Gastroesophageal sphincter (tissue), 4 donors: Measurements from ENCODE around the gene LRTM1. TPM values are rescaled to one million over a fixed set of nuclear protein-coding genes. Genes with fewer than 3 reads are reported as not detected.

Experiments
- ATAC-seq: fragments of 150-250 bp; one replicate; pipeline ENCODE4 v1.9.1; 2016; ENCODE audit warnings: mild to moderate bottlenecking, moderate library complexity
- H3K27ac ChIP-seq, 4 donors: fragments of 200-600 bp; sonication (generic) in 3 of 4; 1 replicate in 3 of 4; 2 replicates in 1 of 4; pipeline ENCODE4 v1.5.1; 2016 to 2019
- H3K27me3 ChIP-seq: fragments of 200-600 bp; sonication (generic); one replicate; pipeline ENCODE4 v1.5.1; 2019
- H3K36me3 ChIP-seq, 2 donors: fragments of 200-600 bp; sonication (generic); one replicate each; pipeline ENCODE4 v1.5.1; 2019; ENCODE audit warnings: control low read depth in 1 of 2
- H3K4me1 ChIP-seq, 3 donors: fragments of 200-600 bp; sonication (generic); 1 replicate in 2 of 3; 2 replicates in 1 of 3; pipeline ENCODE4 v1.5.1; 2016 to 2019; ENCODE audit warnings: control low read depth in 2 of 3
- H3K4me3 ChIP-seq, 2 donors: fragments of 200-600 bp; sonication (generic); one replicate each; pipeline ENCODE4 v1.5.1; 2019; ENCODE audit warnings: mild to moderate bottlenecking in 1 of 2, moderate library complexity in 1 of 2
- H3K9me3 ChIP-seq, 3 donors: fragments of 200-600 bp; sonication (generic); one replicate each; pipeline ENCODE4 v1.5.1; 2017 to 2019; ENCODE audit warnings: control low read depth in 2 of 3
- EP300 ChIP-seq: sonication (generic); formaldehyde crosslinking; IDR thresholded peaks from one replicate; pipeline ENCODE4 v1.6.1; 2017; ENCODE audit warnings: antibody characterized with exemption, mild to moderate bottlenecking
- POLR2A ChIP-seq, 2 donors: fragments of 450-650 bp; IDR thresholded peaks; one replicate each; pipeline ENCODE4 v1.6.1; 2017; ENCODE audit warnings: antibody characterized with exemption in 2 of 2, mild to moderate bottlenecking in 2 of 2, moderate library complexity in 1 of 2
- POLR2AphosphoS5 ChIP-seq: sonication (generic); formaldehyde crosslinking; IDR thresholded peaks from one replicate; pipeline ENCODE4 v1.6.1; 2017; ENCODE audit warnings: antibody characterized with exemption
- WGBS, 2 donors: methylation state at CpG; one replicate each; pipeline ENCODE4 v1.1.5; 2018; ENCODE audit warnings: low coverage in 1 of 2; 5-methylcytosine and 5-hydroxymethylcytosine counted together
- total RNA-seq, 4 donors: library from RNA; depleted of rRNA; stranded (reverse); fragments of >200 nt; gene quantifications; one replicate each; pipeline ENCODE4 v1.1.0, GENCODE V29; 2016
- TF ChIP-seq, protein P1 (sequence below), 4 experiments: fragments of 200-600 bp in 2 of 4; fragments of 450-650 bp in 2 of 4; sonication (generic) in 1 of 4; IDR thresholded peaks; one replicate each; pipeline ENCODE4 v1.5.1; 2017 to 2019; ENCODE audit warnings: antibody characterized with exemption in 4 of 4, mild to moderate bottlenecking in 2 of 4, moderate library complexity in 2 of 4

The LRTM1 gene
- total RNA-seq, 4 donors from 2014 or later = not detected

GRCh38 chr3:54962200-54962599 lies 34.3 kb upstream of the LRTM1 start:
- no peak overlapping the region for H3K27ac ChIP-seq
- no peak for ATAC-seq
- no peaks in the 10 kb centered on the region for H3K36me3 ChIP-seq
- 82 to 94% methylated on average over 2 of the region's 2 CpGs for WGBS, 2 donors
- H3K27me3 ChIP-seq = no peaks in the 10 kb centered on the region
- no peaks in the 10 kb centered on the region for H3K9me3 ChIP-seq
- H3K4me1 ChIP-seq = no peaks in the 10 kb centered on the region
- TF ChIP-seq, protein P1, sequence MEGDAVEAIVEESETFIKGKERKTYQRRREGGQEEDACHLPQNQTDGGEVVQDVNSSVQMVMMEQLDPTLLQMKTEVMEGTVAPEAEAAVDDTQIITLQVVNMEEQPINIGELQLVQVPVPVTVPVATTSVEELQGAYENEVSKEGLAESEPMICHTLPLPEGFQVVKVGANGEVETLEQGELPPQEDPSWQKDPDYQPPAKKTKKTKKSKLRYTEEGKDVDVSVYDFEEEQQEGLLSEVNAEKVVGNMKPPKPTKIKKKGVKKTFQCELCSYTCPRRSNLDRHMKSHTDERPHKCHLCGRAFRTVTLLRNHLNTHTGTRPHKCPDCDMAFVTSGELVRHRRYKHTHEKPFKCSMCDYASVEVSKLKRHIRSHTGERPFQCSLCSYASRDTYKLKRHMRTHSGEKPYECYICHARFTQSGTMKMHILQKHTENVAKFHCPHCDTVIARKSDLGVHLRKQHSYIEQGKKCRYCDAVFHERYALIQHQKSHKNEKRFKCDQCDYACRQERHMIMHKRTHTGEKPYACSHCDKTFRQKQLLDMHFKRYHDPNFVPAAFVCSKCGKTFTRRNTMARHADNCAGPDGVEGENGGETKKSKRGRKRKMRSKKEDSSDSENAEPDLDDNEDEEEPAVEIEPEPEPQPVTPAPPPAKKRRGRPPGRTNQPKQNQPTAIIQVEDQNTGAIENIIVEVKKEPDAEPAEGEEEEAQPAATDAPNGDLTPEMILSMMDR (IDR thresholded peaks at IDR 0.05) = no peak
- no peak for TF ChIP-seq EP300
- TF ChIP-seq POLR2AphosphoS5 = no peak
- no peak for TF ChIP-seq POLR2A (IDR thresholded peaks at IDR 0.05)
- no peak overlapping the region for H3K4me3 ChIP-seq

- Histone ChIP-seq H3K36me3 (no peaks in the 10 kb centered on the region), H3K9me3 (no peaks in the 10 kb centered on the region), H3K27me3 (no peaks in the 10 kb centered on the region), H3K4me3 (no peak overlapping the region), H3K27ac (no peak overlapping the region), H3K4me1 (no peaks in the 10 kb centered on the region)
- no peak for ATAC-seq
- 45 to 63% methylated on average over 3 to 4 of the region's 4 CpGs for WGBS, 2 donors
- TF ChIP-seq, protein P1 (IDR thresholded peaks at IDR 0.05) = no peak
- no peak for TF ChIP-seq POLR2AphosphoS5
- TF ChIP-seq EP300 = no peak
- TF ChIP-seq POLR2A (IDR thresholded peaks at IDR 0.05) = no peak
These were observed 32.8 kb upstream of the LRTM1 start for GRCh38 chr3:54960701-54961100.

GRCh38 chr3:54960082-54960481 lies 32.2 kb upstream of the LRTM1 start:
- no peaks in the 10 kb centered on the region for H3K36me3 ChIP-seq
- no peaks in the 10 kb centered on the region for H3K9me3 ChIP-seq
- TF ChIP-seq EP300 = no peak
- no peak for TF ChIP-seq POLR2AphosphoS5
- TF ChIP-seq POLR2A (IDR thresholded peaks at IDR 0.05) = no peak
- TF ChIP-seq, protein P1 (IDR thresholded peaks at IDR 0.05) = no peak
- no peak overlapping the region for H3K4me3 ChIP-seq
- H3K4me1 ChIP-seq = no peaks in the 10 kb centered on the region
- no peak for ATAC-seq
- WGBS, 2 donors = 100% methylated on average over 1 of the region's 1 CpG
- H3K27me3 ChIP-seq = no peaks in the 10 kb centered on the region
- H3K27ac ChIP-seq = no peak overlapping the region

- no peak for ATAC-seq
- Histone ChIP-seq H3K9me3 (no peaks in the 10 kb centered on the region), H3K4me1 (peaks cover 0 to 7% (median 0%) of the 10 kb centered on the region in 3 donors), H3K36me3 (no peaks in the 10 kb centered on the region), H3K4me3 (no peak overlapping the region), H3K27ac (no peak overlapping the region), H3K27me3 (no peaks in the 10 kb centered on the region)
- TF ChIP-seq POLR2A (IDR thresholded peaks at IDR 0.05) (no peak), EP300 (no peak), POLR2AphosphoS5 (no peak)
- TF ChIP-seq, protein P1 (IDR thresholded peaks at IDR 0.05) = no peak
- 87 to 88% methylated on average over 3 to 4 of the region's 4 CpGs for WGBS, 2 donors
These were observed 29.9 kb upstream of the LRTM1 start for GRCh38 chr3:54957711-54958110.

DNA sequence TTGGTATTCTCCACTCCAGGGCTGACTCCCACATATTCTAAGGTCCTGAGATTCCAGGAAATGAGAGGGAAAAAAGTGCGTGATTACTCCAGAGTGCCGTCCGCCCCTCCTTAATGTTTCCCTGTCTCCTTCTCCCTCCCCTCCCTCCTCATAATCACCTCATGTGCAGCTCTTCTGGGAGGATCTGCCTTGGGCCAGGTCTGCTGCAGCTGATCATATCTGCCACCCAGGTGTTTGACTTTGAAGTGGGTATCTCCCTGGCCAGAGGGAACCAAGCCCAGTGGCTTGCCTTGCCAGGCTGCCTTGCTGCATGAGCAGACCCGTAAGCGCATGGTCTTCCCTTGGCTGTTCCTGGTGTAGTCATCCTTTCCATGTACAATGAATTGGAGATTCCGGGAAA lies 28.1 kb upstream of the LRTM1 start:
- H3K27me3 ChIP-seq = no peaks in the 10 kb centered on the region
- no peak overlapping the region for H3K4me3 ChIP-seq
- no peak for TF ChIP-seq POLR2AphosphoS5
- no peak for TF ChIP-seq POLR2A (IDR thresholded peaks at IDR 0.05)
- TF ChIP-seq, protein P1 (IDR thresholded peaks at IDR 0.05) = no peak
- no peak for TF ChIP-seq EP300
- no peaks in the 10 kb centered on the region for H3K36me3 ChIP-seq
- WGBS, 2 donors = 86 to 89% methylated on average over 4 to 5 of the region's 6 CpGs
- peaks cover 0 to 11% (median 7%) of the 10 kb centered on the region in 3 donors for H3K4me1 ChIP-seq
- no peak overlapping the region for H3K27ac ChIP-seq
- no peak for ATAC-seq
- H3K9me3 ChIP-seq = no peaks in the 10 kb centered on the region
